GM23338 (cell line): Measurements from ENCODE around the gene KCNJ6.

Source experiments
- CREB1 ChIP-seq: fragments of 250-450 bp; sonication (Bioruptor Pico); IDR thresholded peaks from 2 replicates; pipeline ENCODE4 v1.5.0; 2020; ENCODE audit warnings: low read depth, mild to moderate bottlenecking, moderate library complexity
- EZH2 ChIP-seq: fragments of 200-600 bp; sonication (generic); IDR thresholded peaks from one replicate; pipeline ENCODE4 v1.8.0; 2017; ENCODE audit warnings: antibody characterized with exemption, mild to moderate bottlenecking, low read depth; ENCODE audit not compliant: unreplicated experiment
- EZH2phosphoT487 ChIP-seq: fragments of 200-600 bp; sonication (generic); IDR thresholded peaks from one replicate; pipeline ENCODE4 v1.8.1; 2018; ENCODE audit warnings: antibody characterized with exemption; ENCODE audit not compliant: unreplicated experiment
- JUNB ChIP-seq: IDR thresholded peaks from one replicate; pipeline ENCODE4 v1.6.1; 2016; ENCODE audit warnings: antibody characterized with exemption; ENCODE audit not compliant: unreplicated experiment
- POLR2AphosphoS5 ChIP-seq: IDR thresholded peaks from 2 replicates; pipeline ENCODE4 v1.6.1; 2016; ENCODE audit warnings: antibody characterized with exemption, low read depth
- ZNF114 ChIP-seq: fragments of 250-450 bp; sonication (Bioruptor Pico); IDR thresholded peaks from 2 replicates; pipeline ENCODE4 v1.5.0; 2020; ENCODE audit warnings: mild to moderate bottlenecking, moderate library complexity
- ZNF331 ChIP-seq: fragments of 250-450 bp; sonication (Bioruptor Pico); IDR thresholded peaks from 2 replicates; pipeline ENCODE4 v1.5.0; 2020; ENCODE audit warnings: low read depth, mild to moderate bottlenecking, moderate library complexity
- TF ChIP-seq, protein P1 (sequence below), 2 experiments: fragments of 200-600 bp in 1 of 2; sonication (generic) in 1 of 2; conservative IDR thresholded peaks; 2 replicates each; pipeline versions ENCODE4 v1.5.1 to v1.6.1; 2016 to 2017; ENCODE audit warnings: antibody characterized with exemption in 2 of 2, low read depth in 2 of 2, mild to moderate bottlenecking in 2 of 2, moderate library complexity in 1 of 2
- TF ChIP-seq, protein P2 (sequence below): IDR thresholded peaks from one replicate; pipeline ENCODE4 v1.6.1; 2018; ENCODE audit warnings: antibody characterized with exemption; ENCODE audit not compliant: unreplicated experiment
- TF ChIP-seq, protein P3 (sequence below): IDR thresholded peaks from 2 replicates; pipeline ENCODE4 v1.6.1; 2016; ENCODE audit warnings: antibody characterized with exemption

DNA sequence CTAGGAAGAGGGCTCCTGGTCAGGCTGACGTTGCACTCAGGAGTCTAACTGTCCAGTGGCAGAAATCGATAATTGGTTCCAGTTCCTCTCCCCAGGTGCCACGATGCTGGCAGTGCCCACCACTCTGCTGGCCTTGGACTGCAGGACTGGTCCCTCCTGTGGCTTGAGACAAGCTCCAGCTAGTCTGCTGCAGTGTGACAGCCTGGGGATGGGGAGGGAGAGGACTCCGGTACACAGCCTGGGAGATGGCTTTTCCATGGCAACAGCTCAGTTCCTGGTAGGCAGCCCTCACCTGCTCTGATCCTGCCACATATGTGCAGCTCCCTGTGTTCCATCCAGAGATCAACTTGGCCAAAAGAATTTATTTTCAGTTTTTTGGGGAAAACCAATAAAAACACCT, 239.3 kb downstream of the KCNJ6 start:
- TF ChIP-seq, protein P1, sequence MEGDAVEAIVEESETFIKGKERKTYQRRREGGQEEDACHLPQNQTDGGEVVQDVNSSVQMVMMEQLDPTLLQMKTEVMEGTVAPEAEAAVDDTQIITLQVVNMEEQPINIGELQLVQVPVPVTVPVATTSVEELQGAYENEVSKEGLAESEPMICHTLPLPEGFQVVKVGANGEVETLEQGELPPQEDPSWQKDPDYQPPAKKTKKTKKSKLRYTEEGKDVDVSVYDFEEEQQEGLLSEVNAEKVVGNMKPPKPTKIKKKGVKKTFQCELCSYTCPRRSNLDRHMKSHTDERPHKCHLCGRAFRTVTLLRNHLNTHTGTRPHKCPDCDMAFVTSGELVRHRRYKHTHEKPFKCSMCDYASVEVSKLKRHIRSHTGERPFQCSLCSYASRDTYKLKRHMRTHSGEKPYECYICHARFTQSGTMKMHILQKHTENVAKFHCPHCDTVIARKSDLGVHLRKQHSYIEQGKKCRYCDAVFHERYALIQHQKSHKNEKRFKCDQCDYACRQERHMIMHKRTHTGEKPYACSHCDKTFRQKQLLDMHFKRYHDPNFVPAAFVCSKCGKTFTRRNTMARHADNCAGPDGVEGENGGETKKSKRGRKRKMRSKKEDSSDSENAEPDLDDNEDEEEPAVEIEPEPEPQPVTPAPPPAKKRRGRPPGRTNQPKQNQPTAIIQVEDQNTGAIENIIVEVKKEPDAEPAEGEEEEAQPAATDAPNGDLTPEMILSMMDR (conservative IDR thresholded peaks at IDR 0.05; ENCODE audit: low read depth in 2 of 2), result no peak
- TF ChIP-seq JUNB, result no peak
- no peak for TF ChIP-seq POLR2AphosphoS5
- TF ChIP-seq EZH2, result no peak
- no peak for TF ChIP-seq EZH2phosphoT487
- TF ChIP-seq ZNF331 (CRISPR knock-in tag), result no peak
- TF ChIP-seq CREB1 (CRISPR knock-in tag), result no peak
- TF ChIP-seq, protein P2, sequence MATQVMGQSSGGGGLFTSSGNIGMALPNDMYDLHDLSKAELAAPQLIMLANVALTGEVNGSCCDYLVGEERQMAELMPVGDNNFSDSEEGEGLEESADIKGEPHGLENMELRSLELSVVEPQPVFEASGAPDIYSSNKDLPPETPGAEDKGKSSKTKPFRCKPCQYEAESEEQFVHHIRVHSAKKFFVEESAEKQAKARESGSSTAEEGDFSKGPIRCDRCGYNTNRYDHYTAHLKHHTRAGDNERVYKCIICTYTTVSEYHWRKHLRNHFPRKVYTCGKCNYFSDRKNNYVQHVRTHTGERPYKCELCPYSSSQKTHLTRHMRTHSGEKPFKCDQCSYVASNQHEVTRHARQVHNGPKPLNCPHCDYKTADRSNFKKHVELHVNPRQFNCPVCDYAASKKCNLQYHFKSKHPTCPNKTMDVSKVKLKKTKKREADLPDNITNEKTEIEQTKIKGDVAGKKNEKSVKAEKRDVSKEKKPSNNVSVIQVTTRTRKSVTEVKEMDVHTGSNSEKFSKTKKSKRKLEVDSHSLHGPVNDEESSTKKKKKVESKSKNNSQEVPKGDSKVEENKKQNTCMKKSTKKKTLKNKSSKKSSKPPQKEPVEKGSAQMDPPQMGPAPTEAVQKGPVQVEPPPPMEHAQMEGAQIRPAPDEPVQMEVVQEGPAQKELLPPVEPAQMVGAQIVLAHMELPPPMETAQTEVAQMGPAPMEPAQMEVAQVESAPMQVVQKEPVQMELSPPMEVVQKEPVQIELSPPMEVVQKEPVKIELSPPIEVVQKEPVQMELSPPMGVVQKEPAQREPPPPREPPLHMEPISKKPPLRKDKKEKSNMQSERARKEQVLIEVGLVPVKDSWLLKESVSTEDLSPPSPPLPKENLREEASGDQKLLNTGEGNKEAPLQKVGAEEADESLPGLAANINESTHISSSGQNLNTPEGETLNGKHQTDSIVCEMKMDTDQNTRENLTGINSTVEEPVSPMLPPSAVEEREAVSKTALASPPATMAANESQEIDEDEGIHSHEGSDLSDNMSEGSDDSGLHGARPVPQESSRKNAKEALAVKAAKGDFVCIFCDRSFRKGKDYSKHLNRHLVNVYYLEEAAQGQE, result no peak
- TF ChIP-seq, protein P3, sequence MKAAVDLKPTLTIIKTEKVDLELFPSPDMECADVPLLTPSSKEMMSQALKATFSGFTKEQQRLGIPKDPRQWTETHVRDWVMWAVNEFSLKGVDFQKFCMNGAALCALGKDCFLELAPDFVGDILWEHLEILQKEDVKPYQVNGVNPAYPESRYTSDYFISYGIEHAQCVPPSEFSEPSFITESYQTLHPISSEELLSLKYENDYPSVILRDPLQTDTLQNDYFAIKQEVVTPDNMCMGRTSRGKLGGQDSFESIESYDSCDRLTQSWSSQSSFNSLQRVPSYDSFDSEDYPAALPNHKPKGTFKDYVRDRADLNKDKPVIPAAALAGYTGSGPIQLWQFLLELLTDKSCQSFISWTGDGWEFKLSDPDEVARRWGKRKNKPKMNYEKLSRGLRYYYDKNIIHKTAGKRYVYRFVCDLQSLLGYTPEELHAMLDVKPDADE, result no peak
- no peak for TF ChIP-seq ZNF114 (CRISPR knock-in tag)
